WI38 (cell line): ENCODE data around the gene PCDH8.

Experiments
- H3K4me3 ChIP-seq: 2 replicates; pipeline ENCODE4 v1.5.1; 2011; ENCODE audit warnings: low read depth, mild to moderate bottlenecking, control low read depth, low read length
- TF ChIP-seq, protein P1 (sequence below): IDR thresholded peaks from 2 replicates; pipeline ENCODE4 v1.5.1; 2012; ENCODE audit warnings: low read depth, mild to moderate bottlenecking, control low read depth, low read length

PCDH8 gene

DNA sequence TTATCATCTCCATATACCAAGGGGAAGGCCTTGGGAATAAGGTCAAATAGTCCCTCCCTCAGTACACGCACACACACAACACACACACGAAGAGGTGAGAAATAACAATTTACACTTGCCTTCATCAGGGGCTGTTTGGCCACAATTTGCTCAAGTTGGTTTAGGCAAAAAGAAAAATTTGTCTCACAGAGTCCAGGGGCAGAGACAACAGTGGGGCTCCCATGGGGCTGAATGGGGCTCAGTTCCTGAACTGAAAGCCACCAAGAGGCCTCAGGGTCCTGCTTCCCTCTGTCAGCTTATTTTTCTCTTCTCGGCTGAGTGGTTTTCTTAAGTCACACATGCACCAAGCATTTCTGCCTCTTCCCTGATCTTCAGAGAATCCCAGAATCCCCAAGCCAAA is 35.5 kb downstream of the PCDH8 start:
- TF ChIP-seq, protein P1, sequence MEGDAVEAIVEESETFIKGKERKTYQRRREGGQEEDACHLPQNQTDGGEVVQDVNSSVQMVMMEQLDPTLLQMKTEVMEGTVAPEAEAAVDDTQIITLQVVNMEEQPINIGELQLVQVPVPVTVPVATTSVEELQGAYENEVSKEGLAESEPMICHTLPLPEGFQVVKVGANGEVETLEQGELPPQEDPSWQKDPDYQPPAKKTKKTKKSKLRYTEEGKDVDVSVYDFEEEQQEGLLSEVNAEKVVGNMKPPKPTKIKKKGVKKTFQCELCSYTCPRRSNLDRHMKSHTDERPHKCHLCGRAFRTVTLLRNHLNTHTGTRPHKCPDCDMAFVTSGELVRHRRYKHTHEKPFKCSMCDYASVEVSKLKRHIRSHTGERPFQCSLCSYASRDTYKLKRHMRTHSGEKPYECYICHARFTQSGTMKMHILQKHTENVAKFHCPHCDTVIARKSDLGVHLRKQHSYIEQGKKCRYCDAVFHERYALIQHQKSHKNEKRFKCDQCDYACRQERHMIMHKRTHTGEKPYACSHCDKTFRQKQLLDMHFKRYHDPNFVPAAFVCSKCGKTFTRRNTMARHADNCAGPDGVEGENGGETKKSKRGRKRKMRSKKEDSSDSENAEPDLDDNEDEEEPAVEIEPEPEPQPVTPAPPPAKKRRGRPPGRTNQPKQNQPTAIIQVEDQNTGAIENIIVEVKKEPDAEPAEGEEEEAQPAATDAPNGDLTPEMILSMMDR, result no peak
- no peak overlapping the region for H3K4me3 ChIP-seq

DNA sequence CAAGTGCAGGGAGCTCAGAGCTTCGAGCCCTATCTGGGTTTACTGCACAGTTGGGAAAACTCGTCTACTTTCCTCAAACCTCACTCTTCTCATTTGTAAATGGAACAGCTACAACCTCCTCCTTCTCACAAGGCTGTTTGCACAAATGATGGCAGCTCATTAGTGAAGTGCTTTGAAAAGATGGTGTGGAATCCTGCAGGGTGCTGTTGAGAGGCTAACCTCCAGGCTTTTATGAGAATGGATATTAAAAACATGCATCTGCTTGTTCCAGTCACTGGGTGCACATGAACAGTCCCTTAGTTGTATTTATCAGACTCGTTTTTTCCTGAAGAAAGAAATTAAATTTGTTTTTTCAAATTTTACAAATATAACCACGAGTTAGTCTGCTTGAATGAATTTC is 36.6 kb downstream of the PCDH8 start:
- no peak overlapping the region for H3K4me3 ChIP-seq
- TF ChIP-seq, protein P1, result no peak

DNA sequence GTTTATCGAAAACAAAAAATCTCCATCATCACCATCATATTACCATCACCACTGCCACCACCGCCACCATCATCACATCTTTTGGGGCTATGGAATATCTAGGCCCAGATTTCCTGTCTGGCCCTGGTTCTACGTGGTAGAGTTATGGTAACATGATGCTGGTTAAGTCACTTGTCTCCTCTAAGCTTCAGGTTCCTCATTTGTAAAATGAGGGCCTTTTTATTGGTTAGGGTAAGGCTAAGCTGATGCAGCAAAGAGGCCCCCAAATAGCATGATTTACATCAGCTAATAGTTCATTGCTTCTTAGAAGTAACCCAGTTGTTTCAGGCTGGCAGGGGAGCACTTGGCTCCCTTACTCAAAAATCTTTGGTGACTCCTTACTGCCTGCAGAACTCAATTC is 37.9 kb downstream of the PCDH8 start:
- H3K4me3 ChIP-seq, result no peak overlapping the region
- TF ChIP-seq, protein P1, result no peak

DNA sequence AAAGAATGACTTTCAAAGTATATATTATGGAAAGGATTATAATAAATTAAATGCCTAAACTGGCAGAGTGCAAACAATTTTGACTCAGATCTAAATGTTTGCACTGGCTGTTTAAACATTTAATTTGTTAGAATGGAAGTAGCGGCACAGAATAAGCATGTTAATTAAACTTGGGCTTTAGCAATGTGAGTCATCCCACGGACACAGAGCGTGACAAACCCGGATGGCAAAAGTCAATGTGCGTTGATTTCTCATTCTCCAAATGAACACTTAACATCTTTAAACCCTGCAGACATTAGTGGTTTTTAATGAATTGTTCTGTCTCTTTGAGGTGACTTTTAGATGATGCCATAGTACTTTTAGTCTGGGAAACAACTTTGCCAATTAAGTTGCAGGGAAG is 38.4 kb downstream of the PCDH8 start:
- TF ChIP-seq, protein P1, result no peak
- no peak overlapping the region for H3K4me3 ChIP-seq

DNA sequence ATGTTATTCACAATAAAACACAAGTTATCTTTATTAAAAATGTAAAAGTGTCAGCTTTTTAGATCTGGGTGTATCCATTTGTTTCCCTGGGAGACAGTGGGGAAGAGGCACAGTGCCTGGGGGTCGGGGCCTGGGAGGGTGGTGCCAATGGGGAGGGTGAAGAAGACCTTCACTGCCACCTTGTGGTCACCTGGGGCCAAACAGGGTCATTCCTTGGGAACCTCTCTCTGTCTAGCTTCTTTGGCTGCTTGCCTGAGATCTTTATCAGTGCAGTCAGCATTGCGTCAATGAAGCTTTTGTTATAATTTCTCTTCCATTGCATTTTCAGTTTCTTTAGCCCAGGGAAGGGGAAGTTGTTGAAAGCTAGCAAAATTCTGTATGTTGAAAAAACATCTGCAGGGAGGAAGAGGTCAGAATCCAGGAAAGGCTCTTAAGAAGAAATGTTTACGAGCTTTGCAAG is 39.1 kb downstream of the PCDH8 start:
- TF ChIP-seq, protein P1, result peak; percentile 37
- no peak overlapping the region for H3K4me3 ChIP-seq

DNA sequence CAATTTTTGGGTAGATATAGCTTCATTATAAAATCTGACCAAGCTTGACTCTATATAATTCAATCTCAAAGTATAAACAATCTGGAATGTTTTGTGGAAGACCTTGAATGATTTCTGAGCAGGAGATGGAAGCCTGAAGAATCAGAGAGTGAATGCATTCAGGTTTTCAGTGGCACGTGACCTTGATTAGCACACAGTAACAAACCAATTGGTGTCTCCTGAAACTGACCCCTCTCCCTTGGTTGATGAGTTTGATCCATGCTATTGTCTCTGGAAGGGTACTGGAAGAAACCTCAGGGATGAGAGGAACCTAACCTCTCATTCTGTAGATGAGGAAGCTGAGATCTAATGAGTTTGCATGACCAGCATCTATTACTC is 39.6 kb downstream of the PCDH8 start:
- H3K4me3 ChIP-seq, result no peak overlapping the region
- TF ChIP-seq, protein P1, result no peak

DNA sequence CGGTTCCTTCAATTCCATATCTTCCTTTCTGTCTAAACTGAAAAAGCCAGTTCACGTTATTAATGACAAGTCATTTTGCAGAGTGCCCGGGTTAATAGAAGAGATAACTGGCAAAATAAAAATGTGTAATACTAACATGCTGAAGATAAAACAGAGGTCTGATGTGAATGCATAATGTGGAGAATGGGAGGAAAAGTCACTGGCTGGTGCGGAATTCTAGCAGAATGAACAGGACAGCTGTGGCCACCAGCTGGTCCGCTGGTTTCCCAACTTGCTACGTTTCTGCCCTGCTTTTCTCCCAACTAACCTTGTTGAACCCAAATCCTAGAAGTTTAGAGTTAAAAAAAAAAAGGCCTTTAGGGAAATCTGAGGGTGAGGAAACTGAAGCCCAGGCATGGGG is 42.4 kb downstream of the PCDH8 start:
- H3K4me3 ChIP-seq, result no peak overlapping the region
- TF ChIP-seq, protein P1, result no peak
